GM12872 (cell line): ENCODE data around the gene TWIST1.

Experiments
- TF ChIP-seq, protein P1 (sequence below): IDR thresholded peaks from 3 replicates; pipeline ENCODE4 v1.5.1; 2011; ENCODE audit warnings: low read depth, mild to moderate bottlenecking, low read length, moderate library complexity; ENCODE audit not compliant: insufficient read depth

Gene TWIST1

DNA sequence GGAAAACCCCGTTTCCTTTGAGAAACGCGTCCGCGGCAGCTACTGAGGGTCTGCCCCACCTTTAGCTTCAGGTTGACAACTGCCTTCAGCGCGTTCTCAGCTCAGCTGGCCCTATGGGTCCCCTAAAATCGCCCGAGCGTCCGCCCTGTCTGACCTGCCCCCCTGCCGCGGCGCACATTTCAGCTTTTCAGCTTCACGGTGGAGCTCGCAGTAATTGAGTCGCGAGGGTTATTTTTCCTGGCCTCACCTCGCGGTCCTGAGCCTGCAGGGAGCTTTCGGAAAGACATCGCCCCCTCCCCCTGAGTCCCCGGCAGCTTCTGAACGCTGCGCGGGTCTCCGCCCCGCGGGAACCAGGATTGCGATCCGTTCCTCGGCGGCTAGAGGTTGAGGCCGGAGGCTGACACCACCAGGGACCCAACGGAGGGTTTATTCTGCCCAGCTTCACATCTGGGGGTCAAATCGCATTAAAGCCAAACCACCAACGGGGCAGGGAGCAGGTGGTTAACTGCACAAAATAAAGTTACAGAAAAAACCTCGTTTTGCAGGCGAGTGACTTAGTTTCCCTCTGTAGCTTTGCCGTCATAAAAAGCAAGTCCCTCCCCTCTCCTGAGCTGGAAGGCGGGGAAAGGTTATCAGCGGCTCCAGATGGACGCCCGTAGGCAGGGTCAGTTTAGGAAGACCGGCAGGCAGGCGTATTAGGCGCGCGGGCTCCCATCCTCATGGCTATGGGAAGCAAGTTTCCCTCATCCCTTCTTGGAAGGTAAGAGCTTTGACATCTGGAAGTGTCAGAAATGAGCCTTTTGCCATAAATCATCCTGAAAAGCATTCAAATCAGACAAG lies 11.0 kb downstream of the TWIST1 start:
- TF ChIP-seq, protein P1, sequence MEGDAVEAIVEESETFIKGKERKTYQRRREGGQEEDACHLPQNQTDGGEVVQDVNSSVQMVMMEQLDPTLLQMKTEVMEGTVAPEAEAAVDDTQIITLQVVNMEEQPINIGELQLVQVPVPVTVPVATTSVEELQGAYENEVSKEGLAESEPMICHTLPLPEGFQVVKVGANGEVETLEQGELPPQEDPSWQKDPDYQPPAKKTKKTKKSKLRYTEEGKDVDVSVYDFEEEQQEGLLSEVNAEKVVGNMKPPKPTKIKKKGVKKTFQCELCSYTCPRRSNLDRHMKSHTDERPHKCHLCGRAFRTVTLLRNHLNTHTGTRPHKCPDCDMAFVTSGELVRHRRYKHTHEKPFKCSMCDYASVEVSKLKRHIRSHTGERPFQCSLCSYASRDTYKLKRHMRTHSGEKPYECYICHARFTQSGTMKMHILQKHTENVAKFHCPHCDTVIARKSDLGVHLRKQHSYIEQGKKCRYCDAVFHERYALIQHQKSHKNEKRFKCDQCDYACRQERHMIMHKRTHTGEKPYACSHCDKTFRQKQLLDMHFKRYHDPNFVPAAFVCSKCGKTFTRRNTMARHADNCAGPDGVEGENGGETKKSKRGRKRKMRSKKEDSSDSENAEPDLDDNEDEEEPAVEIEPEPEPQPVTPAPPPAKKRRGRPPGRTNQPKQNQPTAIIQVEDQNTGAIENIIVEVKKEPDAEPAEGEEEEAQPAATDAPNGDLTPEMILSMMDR = no peak

- TF ChIP-seq, protein P1 = no peak
Observed at GRCh38 chr7:19105546-19105945, 11.9 kb downstream of the TWIST1 start.

DNA sequence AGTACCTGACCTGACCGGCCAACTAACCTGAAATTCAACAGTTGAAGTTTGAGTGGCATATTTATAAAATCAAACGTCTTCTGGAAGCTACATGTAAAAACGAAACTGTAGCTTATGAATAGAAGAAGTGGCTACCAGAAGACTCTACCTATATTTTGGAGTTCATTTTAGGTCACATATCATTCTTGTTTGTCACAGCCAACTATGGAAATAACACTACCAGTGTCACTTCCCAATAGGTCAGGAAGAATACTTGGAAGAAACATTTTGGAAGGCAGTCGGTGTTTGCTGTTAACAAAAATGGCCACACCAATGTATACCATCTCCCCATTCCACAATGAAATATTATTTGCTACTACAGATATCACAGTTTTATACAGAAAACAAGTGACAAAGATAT lies 12.6 kb downstream of the TWIST1 start:
- TF ChIP-seq, protein P1 = no peak

GRCh38 chr7:19102884-19103283 lies 14.6 kb downstream of the TWIST1 start:
- TF ChIP-seq, protein P1 = no peak

DNA sequence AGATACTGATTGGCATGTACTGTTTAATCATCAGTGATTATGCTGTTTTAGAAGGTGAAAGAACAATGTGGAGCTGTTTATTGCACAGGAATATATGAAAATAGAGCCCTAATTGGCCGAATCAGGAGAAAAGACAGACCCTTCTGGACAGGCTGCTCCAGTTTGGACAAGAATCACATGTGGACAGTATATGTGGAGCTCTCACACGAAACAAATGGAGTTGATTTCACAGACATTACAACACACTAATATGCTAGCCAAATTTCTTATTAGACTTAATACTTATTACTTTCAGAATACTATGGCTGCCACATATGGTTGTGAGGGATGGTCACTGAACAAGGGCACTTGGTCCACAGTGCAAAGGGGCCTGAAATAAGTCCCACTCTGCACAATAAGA lies 15.5 kb downstream of the TWIST1 start:
- TF ChIP-seq, protein P1 = no peak

DNA sequence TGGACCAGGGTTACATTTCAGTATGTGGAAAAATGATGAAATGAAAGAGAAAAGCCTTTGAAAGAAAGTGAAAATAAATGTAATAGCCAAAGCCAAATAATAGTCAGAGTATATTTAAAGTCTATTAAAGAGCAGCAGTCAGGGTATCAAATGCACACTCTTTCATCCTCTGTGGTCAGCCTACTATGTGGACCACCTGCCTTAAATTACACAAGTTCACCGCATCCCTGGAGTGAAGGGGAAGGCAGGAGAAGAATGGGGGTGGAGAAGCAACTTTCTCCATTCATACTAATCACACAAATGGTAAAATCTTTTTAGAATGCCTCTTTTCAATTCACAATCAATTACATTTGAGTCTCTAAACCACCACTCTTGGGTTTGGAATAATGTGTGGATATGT lies 16.0 kb downstream of the TWIST1 start:
- TF ChIP-seq, protein P1 = no peak

GRCh38 chr7:19099924-19100323 lies 17.5 kb downstream of the TWIST1 start:
- TF ChIP-seq, protein P1 = no peak
